PC-3 (cell line): Measurements from ENCODE around the gene EGFL8. TPM values are rescaled to one million over a fixed set of nuclear protein-coding genes. Genes with fewer than 3 reads are reported as not detected.

ENCODE experiments used
- ATAC-seq: fragments of 200-7000 bp; cut with Tn5 transposase; 2 replicates; pipeline ENCODE4 v1.9.1; 2020; ENCODE audit warnings: mild to moderate bottlenecking, moderate library complexity
- BruUV-seq: library from RNA; stranded (reverse); fragments of 400-500 nt; replicated peaks from 2 replicates; lab custom pipeline; 2021; lab: Mats Ljungman, UMichigan
- CTCF ChIA-PET: fragments of 300-600 bp; sonication (Branson Sonifier 250); formaldehyde crosslinking; loops from one replicate; lab custom pipeline; 2022; ENCODE audit warnings: antibody characterized with exemption; lab: Charles Lee
- POLR2A ChIA-PET: fragments of 300-600 bp; sonication (Branson Sonifier 250); formaldehyde crosslinking; loops from one replicate; lab custom pipeline; 2022; ENCODE audit warnings: antibody characterized with exemption; ENCODE audit not compliant: unreplicated experiment; lab: Charles Lee
- DNase-seq: peaks from one replicate; pipeline ENCODE4 v3.0.0-alpha.2; 2015
- H2AFZ ChIP-seq: fragments of 300-600 bp; sonication (generic); 2 replicates; pipeline ENCODE4 v1.6.0; 2016; ENCODE audit warnings: antibody characterized with exemption, low read length
- H3F3A ChIP-seq: fragments of 300-600 bp; sonication (generic); one replicate; pipeline ENCODE4 v1.6.0; 2017; ENCODE audit warnings: antibody characterized with exemption, low read length, control low read depth, mild to moderate bottlenecking; ENCODE audit not compliant: unreplicated experiment
- H3K27ac ChIP-seq: fragments of 300-600 bp; sonication (generic); 2 replicates; pipeline ENCODE4 v1.5.1; 2016; ENCODE audit warnings: mild to moderate bottlenecking, low read length
- H3K27me3 ChIP-seq: fragments of 300-600 bp; sonication (generic); 2 replicates; pipeline ENCODE4 v1.6.1; 2016; ENCODE audit warnings: low read length, mixed read lengths
- H3K36me3 ChIP-seq: fragments of 300-600 bp; sonication (generic); 2 replicates; pipeline ENCODE4 v1.6.1; 2016; ENCODE audit warnings: low read depth, mixed run types, low read length, mixed read lengths
- H3K4me1 ChIP-seq: fragments of 300-600 bp; sonication (generic); 2 replicates; pipeline ENCODE4 v1.5.1; 2016; ENCODE audit warnings: low read length; ENCODE audit not compliant: insufficient read depth
- H3K4me2 ChIP-seq: fragments of 300-600 bp; sonication (generic); 2 replicates; pipeline ENCODE4 v1.6.0; 2016; ENCODE audit warnings: low read length
- H3K4me3 ChIP-seq: fragments of 300-600 bp; sonication (generic); 2 replicates; pipeline ENCODE4 v1.5.1; 2016; ENCODE audit warnings: mild to moderate bottlenecking, low read length, mixed read lengths
- H3K79me2 ChIP-seq: fragments of 300-600 bp; sonication (generic); 2 replicates; pipeline ENCODE4 v1.6.1; 2017; ENCODE audit warnings: low read length, mixed read lengths
- H3K9ac ChIP-seq: fragments of 300-600 bp; sonication (generic); 2 replicates; pipeline ENCODE4 v1.6.0; 2016; ENCODE audit warnings: mild to moderate bottlenecking, low read length
- H3K9me2 ChIP-seq: fragments of 300-600 bp; sonication (generic); replicated peaks from 2 replicates; pipeline ENCODE4 v1.6.1; 2016; ENCODE audit warnings: mixed run types, low read length, mixed read lengths
- H3K9me3 ChIP-seq: fragments of 300-600 bp; sonication (generic); 2 replicates; pipeline ENCODE4 v1.6.1; 2016; ENCODE audit warnings: low read length, mixed read lengths
- H4K20me1 ChIP-seq: fragments of 300-600 bp; sonication (generic); 2 replicates; pipeline ENCODE4 v1.6.1; 2016; ENCODE audit warnings: low read length, mixed read lengths
- EZH2 ChIP-seq: fragments of 300-600 bp; sonication (generic); IDR thresholded peaks from one replicate; pipeline ENCODE4 v1.6.1; 2017; ENCODE audit warnings: antibody characterized with exemption, mild to moderate bottlenecking, low read length; ENCODE audit not compliant: unreplicated experiment
- EZH2phosphoT487 ChIP-seq: fragments of 300-600 bp; sonication (generic); IDR thresholded peaks from 2 replicates; pipeline ENCODE4 v1.6.1; 2018; ENCODE audit warnings: mild to moderate bottlenecking, antibody characterized with exemption, low read length, borderline replicate concordance
- intact Hi-C: fragments of 100-400 bp; cut with micrococcal nuclease; formaldehyde crosslinking; loops from 2 replicates; pipeline ENCODE4 v1.9.0; 2023
- total RNA-seq: library from RNA; depleted of rRNA; stranded (reverse); fragments of >200 nt; gene quantifications from 2 replicates; pipeline ENCODE4 v1.2.3, GENCODE V29; 2014
- TF ChIP-seq, protein P1 (sequence below): fragments of 300-600 bp; sonication (generic); conservative IDR thresholded peaks from 2 replicates; pipeline ENCODE4 v1.5.1; 2017; ENCODE audit warnings: antibody characterized with exemption, low read depth, mild to moderate bottlenecking, low read length

EGFL8 gene
- total RNA-seq, 1 experiment from 2014 or later, result 7.9 TPM

DNA sequence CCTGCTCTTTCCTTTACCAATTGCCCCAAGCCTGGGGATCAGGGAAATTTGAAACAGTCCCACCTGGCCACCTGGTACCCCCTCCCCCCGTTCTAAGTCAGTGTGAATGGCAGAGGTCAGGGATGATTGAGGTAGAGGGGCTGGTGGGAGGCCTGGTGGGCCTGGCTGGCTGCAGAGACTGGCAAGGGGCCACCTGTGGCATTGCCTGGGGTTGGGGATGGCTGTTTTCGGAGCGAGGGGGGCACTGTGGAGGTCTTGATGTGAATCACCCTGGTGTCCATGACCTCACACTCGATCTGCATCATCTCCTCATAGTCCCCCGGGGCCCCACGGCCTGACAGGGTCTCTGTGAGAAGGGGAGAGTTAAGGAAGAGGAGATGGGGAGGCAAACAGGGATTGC, 48.8 kb upstream of the EGFL8 start:
- H3K4me2 ChIP-seq, result peak overlapping the region; percentile 55
- no peaks in the 10 kb centered on the region for H3K9me3 ChIP-seq
- H4K20me1 ChIP-seq, result no peaks in the 10 kb centered on the region
- intact Hi-C loops, result loop anchor here (2.0 to 10.0 kb wide), 2 partner anchors 13 to 211 kb away; partner anchors contain the start of genes ATF6B and ZBTB12
- H2AFZ ChIP-seq, result no peak overlapping the region
- ATAC-seq (no peak), DNase-seq (no peak)
- H3K27ac ChIP-seq, result peak overlapping the region; percentile 88
- BruUV-seq, result TSS peak; percentile 71
- no peaks in the 10 kb centered on the region for H3K9me2 ChIP-seq
- no peaks in the 10 kb centered on the region for H3K79me2 ChIP-seq
- H3K9ac ChIP-seq, result peak overlapping the region; percentile 87
- H3F3A ChIP-seq, result no peaks in the 10 kb centered on the region
- ChIA-PET POLR2A (interaction anchor here (0.5 to 1.5 kb wide), 3 partner anchors 13 to 288 kb away, joined by 3 to 14 read pairs (median 9); partner anchors contain the start of genes ATF6B and FKBPL), CTCF (interaction anchor here (0.6 kb wide), 1 partner anchor 29 kb away, joined by 5 read pairs; no protein-coding TSS in a partner anchor)
- no peak overlapping the region for H3K4me3 ChIP-seq
- no peaks in the 10 kb centered on the region for H3K27me3 ChIP-seq
- peaks cover 18% of the 10 kb centered on the region; the same call in 1 of the 2 replicates for H3K36me3 ChIP-seq
- peaks cover 28% of the 10 kb centered on the region for H3K4me1 ChIP-seq
- TF ChIP-seq EZH2 (no peak), EZH2phosphoT487 (no peak)
- TF ChIP-seq, protein P1, sequence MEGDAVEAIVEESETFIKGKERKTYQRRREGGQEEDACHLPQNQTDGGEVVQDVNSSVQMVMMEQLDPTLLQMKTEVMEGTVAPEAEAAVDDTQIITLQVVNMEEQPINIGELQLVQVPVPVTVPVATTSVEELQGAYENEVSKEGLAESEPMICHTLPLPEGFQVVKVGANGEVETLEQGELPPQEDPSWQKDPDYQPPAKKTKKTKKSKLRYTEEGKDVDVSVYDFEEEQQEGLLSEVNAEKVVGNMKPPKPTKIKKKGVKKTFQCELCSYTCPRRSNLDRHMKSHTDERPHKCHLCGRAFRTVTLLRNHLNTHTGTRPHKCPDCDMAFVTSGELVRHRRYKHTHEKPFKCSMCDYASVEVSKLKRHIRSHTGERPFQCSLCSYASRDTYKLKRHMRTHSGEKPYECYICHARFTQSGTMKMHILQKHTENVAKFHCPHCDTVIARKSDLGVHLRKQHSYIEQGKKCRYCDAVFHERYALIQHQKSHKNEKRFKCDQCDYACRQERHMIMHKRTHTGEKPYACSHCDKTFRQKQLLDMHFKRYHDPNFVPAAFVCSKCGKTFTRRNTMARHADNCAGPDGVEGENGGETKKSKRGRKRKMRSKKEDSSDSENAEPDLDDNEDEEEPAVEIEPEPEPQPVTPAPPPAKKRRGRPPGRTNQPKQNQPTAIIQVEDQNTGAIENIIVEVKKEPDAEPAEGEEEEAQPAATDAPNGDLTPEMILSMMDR, result no peak

DNA sequence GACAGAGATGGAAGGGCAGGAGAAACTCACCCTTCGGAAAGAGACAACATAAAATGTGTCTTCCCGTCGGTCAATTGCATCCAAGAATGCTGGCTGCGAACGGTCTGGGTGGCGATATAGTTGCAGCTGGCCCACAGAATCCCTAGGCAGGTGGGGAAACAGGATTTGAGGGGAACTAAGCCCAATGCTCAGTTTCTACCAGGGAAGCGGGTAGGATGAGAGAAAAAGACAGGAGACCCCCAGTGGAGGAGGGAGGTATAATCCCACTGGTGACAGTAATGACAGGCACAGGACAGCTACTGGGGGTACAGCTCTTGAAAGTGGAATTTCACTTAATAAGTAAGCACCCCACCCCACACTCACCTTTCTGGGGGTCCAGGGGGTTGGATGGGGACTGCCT, 47.7 kb upstream of the EGFL8 start:
- Histone ChIP-seq H4K20me1 (no peaks in the 10 kb centered on the region), H3K36me3 (peaks cover 22% of the 10 kb centered on the region; the same call in 1 of the 2 replicates), H3K9me2 (no peaks in the 10 kb centered on the region), H3K4me1 (peaks cover 28% of the 10 kb centered on the region), H3K4me2 (no peak overlapping the region), H3F3A (no peaks in the 10 kb centered on the region), H3K79me2 (no peaks in the 10 kb centered on the region), H3K9me3 (no peaks in the 10 kb centered on the region), H2AFZ (no peak overlapping the region), H3K27ac (no peak overlapping the region), H3K4me3 (no peak overlapping the region), H3K9ac (no peak overlapping the region), H3K27me3 (no peaks in the 10 kb centered on the region)
- no TSS peak for BruUV-seq
- no peak for ATAC-seq
- CTCF ChIA-PET, result interaction anchor here (1.4 kb wide), 1 partner anchor 11 kb away, joined by 4 read pairs; the partner anchor contains the start of gene ATF6B
- TF ChIP-seq, protein P1, result peak; percentile 59
- no peak for TF ChIP-seq EZH2
- POLR2A ChIA-PET, result interaction anchor here (0.7 kb wide), 1 partner anchor 585 kb away, joined by 3 read pairs; no protein-coding TSS in a partner anchor
- intact Hi-C loops, result loop anchor here (10.0 kb wide), 1 partner anchor 212 kb away; the partner anchor contains the start of gene ZBTB12
- peak; percentile 47 for DNase-seq

DNA sequence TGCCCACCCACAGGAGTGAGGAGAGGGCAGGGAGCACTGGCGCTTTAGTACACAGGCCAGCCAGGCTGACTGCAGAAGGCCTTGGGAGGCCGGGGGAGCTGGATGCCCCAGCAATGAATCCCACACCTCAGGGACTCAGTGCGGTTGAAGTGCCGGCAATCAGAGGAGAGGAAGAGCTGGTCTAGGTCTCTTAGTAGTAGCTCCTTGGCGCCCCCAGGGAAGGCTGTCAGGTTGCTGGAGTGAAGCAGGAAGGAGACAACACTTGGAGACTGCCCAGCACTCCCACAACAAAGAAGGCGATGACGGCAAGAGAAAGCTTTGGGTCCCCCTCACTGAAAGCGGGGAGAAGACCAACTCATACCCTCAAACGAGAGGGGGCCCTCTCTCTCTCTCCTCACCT, 46.9 kb upstream of the EGFL8 start:
- no TSS peak for BruUV-seq
- no peak overlapping the region for H3K9ac ChIP-seq
- H3K4me2 ChIP-seq, result no peak overlapping the region
- no peaks in the 10 kb centered on the region for H3K9me2 ChIP-seq
- no peaks in the 10 kb centered on the region for H3K27me3 ChIP-seq
- H3K27ac ChIP-seq, result no peak overlapping the region
- intact Hi-C loops, result loop anchor here (10.0 kb wide), 1 partner anchor 213 kb away; the partner anchor contains the start of gene ZBTB12
- H2AFZ ChIP-seq, result no peak overlapping the region
- CTCF ChIA-PET, result interaction anchor here (0.6 to 1.4 kb wide), 3 partner anchors 10 to 27 kb away, joined by 3 to 13 read pairs (median 4); partner anchors contain the start of gene ATF6B
- no peaks in the 10 kb centered on the region for H3F3A ChIP-seq
- peaks cover 28% of the 10 kb centered on the region for H3K4me1 ChIP-seq
- TF ChIP-seq, protein P1, result no peak
- TF ChIP-seq EZH2 (no peak), EZH2phosphoT487 (no peak)
- H3K9me3 ChIP-seq, result no peaks in the 10 kb centered on the region
- no peak for DNase-seq
- no peaks in the 10 kb centered on the region for H3K79me2 ChIP-seq
- H3K4me3 ChIP-seq, result no peak overlapping the region
- peaks cover 22% of the 10 kb centered on the region; the same call in 1 of the 2 replicates for H3K36me3 ChIP-seq
- POLR2A ChIA-PET, result no interaction called here
- no peak for ATAC-seq
- H4K20me1 ChIP-seq, result no peaks in the 10 kb centered on the region
